ENCODE data around the gene DLG2.

Gene DLG2

GRCh38 chr11:83475760-83476159, 2151.4 kb downstream of the DLG2 start:
- no peak overlapping the region for H3K4me3 ChIP-seq (ENCODE audit: low read depth, low read length)
- TF ChIP-seq, protein P1, sequence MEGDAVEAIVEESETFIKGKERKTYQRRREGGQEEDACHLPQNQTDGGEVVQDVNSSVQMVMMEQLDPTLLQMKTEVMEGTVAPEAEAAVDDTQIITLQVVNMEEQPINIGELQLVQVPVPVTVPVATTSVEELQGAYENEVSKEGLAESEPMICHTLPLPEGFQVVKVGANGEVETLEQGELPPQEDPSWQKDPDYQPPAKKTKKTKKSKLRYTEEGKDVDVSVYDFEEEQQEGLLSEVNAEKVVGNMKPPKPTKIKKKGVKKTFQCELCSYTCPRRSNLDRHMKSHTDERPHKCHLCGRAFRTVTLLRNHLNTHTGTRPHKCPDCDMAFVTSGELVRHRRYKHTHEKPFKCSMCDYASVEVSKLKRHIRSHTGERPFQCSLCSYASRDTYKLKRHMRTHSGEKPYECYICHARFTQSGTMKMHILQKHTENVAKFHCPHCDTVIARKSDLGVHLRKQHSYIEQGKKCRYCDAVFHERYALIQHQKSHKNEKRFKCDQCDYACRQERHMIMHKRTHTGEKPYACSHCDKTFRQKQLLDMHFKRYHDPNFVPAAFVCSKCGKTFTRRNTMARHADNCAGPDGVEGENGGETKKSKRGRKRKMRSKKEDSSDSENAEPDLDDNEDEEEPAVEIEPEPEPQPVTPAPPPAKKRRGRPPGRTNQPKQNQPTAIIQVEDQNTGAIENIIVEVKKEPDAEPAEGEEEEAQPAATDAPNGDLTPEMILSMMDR (IDR thresholded peaks at IDR 0.05; ENCODE audit: control insufficient read depth, extremely low read depth, insufficient read depth): no peak
- DNase-seq (ENCODE audit: low read depth): no peak

GRCh38 chr11:83473743-83474142, 2153.4 kb downstream of the DLG2 start:
- no peak overlapping the region for H3K4me3 ChIP-seq (ENCODE audit: low read depth, low read length)
- DNase-seq (ENCODE audit: low read depth): no peak
- TF ChIP-seq, protein P1 (IDR thresholded peaks at IDR 0.05; ENCODE audit: control insufficient read depth, extremely low read depth, insufficient read depth): no peak

DNA sequence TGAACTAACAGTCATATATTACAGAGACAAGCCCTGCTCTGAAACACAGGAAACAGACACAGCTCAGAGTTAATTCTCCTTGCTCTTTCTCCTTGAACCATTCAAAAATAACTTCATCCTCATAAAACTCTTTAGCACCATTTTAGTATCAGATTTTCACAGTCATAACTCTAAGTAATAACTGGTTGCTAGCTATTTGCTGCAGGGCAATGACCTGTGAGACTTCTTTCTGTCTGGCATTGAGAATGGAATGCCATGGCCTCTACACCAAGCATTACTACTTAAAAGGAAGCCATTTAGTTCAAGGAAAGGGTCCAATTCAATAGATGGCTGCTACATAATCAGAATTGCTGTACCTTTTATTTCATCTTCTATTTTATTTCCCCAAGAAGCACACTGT, 2154.3 kb downstream of the DLG2 start:
- H3K4me3 ChIP-seq (ENCODE audit: low read depth, low read length): no peak overlapping the region
- TF ChIP-seq, protein P1 (IDR thresholded peaks at IDR 0.05; ENCODE audit: control insufficient read depth, extremely low read depth, insufficient read depth): no peak

DNA sequence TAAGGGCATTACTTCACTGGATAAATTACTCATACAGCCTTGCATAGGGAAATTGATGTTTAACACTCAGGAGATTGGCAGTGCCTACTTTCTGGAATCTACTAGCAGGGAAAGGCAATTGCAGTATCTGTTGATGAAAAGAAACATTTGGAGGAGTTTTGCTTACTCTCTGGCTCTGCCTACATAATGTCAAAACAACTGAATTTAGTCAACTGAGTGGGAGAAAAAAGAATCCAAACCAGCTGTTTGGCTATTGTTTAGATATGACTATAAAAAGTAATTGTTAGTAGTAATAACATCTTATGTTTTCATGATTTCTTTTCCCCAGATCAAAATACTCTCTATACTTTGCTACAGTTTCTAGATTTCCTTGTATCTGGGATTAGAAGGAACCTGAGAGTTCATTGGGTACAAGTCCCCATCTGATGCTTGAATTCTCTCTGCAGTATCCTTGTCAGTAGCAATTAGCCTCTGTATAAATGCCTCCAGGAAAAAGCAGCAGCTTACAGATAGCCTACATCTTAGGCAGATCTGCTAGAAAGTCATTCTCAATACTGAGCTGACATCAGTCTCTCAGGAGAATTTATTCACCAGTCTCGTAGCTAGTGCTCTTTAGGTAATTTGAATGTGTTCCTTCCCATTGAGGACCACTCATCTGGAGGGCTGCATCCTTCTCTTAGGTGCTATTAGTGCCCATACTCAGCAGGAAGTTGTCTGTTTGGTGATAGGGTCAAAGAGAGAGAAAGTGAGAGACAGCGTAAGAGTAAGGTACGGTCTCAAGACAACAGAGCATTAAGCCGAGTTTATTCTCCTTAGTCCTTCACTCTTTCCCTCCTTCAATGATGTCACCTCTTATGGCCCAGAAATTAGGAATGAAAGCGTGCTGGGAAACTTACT, 2155.1 kb downstream of the DLG2 start:
- no peak for DNase-seq (ENCODE audit: low read depth)

More for the DNA sequence above, 2154.3 kb downstream of the DLG2 start:
- no peak for DNase-seq (ENCODE audit: low read depth)

GRCh38 chr11:83467837-83468236, 2159.3 kb downstream of the DLG2 start:
- TF ChIP-seq, protein P1 (IDR thresholded peaks at IDR 0.05; ENCODE audit: control insufficient read depth, extremely low read depth, insufficient read depth): no peak
- no peak overlapping the region for H3K4me3 ChIP-seq (ENCODE audit: low read depth, low read length)

More for the DNA sequence above, 2155.1 kb downstream of the DLG2 start:
- H3K4me3 ChIP-seq (ENCODE audit: low read depth, low read length): no peak overlapping the region
- TF ChIP-seq, protein P1 (IDR thresholded peaks at IDR 0.05; ENCODE audit: control insufficient read depth, extremely low read depth, insufficient read depth): no peak

GRCh38 chr11:83464160-83464944, 2162.8 kb downstream of the DLG2 start:
- no peak for DNase-seq (ENCODE audit: low read depth)
- TF ChIP-seq, protein P1 (IDR thresholded peaks at IDR 0.05; ENCODE audit: control insufficient read depth, extremely low read depth, insufficient read depth): no peak
- H3K4me3 ChIP-seq (ENCODE audit: low read depth, low read length): no peak overlapping the region

More at GRCh38 chr11:83467837-83468236, 2159.3 kb downstream of the DLG2 start:
- DNase-seq (ENCODE audit: low read depth): no peak
